Mammary epithelial cell (primary cell): Measurements from ENCODE around the gene COL26A1.
"Not testable (repeated sequence)": the region's sequence is repeated elsewhere in the genome, so short reads cannot be mapped to it uniquely, and the experiment has no call there.

Experiments
- EZH2 ChIP-seq: IDR thresholded peaks from 2 replicates; pipeline ENCODE4 v1.6.1; 2012; ENCODE audit warnings: low read length, inconsistent platforms, borderline replicate concordance
- TF ChIP-seq, protein P1 (sequence below), 2 donors: IDR thresholded peaks in 1 of 2; conservative IDR thresholded peaks in 1 of 2; 2 replicates each; pipeline ENCODE4 v1.5.1; 2011 to 2012; ENCODE audit warnings: inconsistent platforms in 2 of 2, low read length in 2 of 2, mild to moderate bottlenecking in 2 of 2, control low read depth in 1 of 2, low read depth in 1 of 2; ENCODE audit not compliant: insufficient read depth in 1 of 2; ENCODE audit errors: extremely low read depth in 1 of 2

DNA sequence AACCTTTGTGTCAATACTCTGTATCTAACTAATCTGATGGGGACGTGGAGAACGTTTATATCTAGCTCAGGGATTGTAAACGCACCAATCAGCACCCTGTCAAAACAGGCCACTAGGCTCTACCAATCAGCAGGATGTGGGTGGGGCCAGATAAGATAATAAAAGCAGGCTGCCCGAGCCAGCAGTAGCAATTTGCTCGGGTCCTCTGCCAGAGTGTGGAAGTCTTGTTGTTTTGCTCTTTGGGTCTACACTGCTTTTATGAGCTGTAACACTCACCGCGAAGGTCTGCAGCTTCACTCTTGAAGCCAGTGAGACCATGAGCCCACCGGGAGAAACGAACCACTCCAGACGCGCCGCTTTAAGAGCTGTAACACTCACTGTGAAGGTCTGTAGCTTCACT is 13.4 kb upstream of the COL26A1 start:
- TF ChIP-seq EZH2: not testable (repeated sequence)
- TF ChIP-seq, protein P1, sequence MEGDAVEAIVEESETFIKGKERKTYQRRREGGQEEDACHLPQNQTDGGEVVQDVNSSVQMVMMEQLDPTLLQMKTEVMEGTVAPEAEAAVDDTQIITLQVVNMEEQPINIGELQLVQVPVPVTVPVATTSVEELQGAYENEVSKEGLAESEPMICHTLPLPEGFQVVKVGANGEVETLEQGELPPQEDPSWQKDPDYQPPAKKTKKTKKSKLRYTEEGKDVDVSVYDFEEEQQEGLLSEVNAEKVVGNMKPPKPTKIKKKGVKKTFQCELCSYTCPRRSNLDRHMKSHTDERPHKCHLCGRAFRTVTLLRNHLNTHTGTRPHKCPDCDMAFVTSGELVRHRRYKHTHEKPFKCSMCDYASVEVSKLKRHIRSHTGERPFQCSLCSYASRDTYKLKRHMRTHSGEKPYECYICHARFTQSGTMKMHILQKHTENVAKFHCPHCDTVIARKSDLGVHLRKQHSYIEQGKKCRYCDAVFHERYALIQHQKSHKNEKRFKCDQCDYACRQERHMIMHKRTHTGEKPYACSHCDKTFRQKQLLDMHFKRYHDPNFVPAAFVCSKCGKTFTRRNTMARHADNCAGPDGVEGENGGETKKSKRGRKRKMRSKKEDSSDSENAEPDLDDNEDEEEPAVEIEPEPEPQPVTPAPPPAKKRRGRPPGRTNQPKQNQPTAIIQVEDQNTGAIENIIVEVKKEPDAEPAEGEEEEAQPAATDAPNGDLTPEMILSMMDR (conservative IDR thresholded peaks at IDR 0.05 in 1 of 2, IDR thresholded peaks at IDR 0.05 in 1 of 2; ENCODE audit: extremely low read depth in 1 of 2, insufficient read depth in 1 of 2, low read depth in 1 of 2, low read length in 2 of 2): not testable (repeated sequence)
